Limb (tissue), 2 donors: ENCODE results near the gene TTLL10.
"Not testable (repeated sequence)": the region's sequence is repeated elsewhere in the genome, so short reads cannot be mapped to it uniquely, and the experiment has no call there.

Experiments
- DNase-seq, 2 donors: peaks; one replicate each; pipeline ENCODE4 v3.0.0-alpha.2; 2016; ENCODE audit errors: extremely low spot score in 2 of 2

TTLL10 gene

DNA sequence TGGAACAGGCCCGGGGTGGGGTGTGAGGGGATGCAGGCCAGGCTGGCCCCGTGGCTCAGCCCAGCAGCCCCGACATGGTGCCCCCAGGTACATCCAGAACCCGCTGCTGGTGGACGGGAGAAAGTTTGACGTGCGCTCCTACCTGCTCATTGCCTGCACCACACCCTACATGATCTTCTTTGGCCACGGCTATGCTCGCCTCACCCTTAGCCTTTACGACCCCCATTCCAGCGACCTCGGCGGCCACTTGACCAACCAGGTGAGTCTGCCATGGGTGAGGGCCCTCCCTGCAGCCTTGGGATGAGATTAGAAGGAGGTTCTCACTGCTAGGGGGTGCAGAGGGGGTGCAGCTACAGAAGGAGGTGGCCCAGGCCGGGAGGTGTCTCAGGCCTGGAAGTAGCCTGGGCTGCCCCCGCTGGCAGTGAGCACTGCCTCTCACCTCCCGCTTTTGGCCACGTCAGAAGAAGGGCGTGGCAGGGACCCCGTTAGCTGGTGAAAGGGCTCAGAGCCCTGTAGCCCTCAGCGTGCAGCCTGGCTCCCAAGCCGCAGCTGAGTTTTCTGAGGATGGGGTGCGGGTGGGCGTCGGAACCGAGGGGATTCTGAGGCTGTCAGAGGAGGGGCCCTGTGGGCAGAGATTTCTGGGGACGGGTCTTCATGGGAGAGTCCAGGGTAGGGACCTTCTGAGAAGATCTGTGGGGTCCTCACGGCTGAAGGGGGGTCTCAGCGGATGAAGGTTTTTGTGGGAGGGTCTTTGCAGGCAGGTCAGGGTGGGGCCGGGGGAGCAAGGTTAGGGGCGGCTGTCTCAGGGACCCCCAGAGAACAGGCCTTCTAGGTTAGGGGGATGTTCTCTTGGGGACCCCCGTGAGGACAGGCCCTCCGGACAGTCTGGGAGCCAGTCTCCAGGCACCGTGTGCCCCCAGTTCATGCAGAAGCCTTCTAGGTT lies 10.4 kb downstream of the TTLL10 start:
- DNase-seq, result no peak

GRCh38 chr1:1185101-1185765 lies 11.6 kb downstream of the TTLL10 start:
- DNase-seq, result peak in 1 of 2 donors; percentile 29

DNA sequence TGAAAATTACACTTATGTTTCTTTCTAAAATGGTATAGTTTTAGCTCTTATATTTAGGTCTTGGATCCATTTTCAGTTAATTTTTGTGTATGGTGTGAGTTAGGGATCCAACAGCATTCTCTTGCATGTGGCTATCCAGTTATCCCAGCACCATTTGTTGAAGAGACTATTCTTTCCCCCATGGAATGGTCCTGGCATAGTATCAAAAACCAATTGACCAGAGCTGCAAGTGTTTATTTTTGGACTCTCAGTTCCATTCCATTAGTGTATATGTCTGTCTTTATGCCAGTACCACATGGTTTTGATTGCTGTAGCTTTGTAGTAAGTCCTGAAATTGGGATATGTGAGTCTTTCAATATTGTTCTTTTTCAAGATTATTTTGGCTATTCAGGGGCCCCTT lies 14.3 kb downstream of the TTLL10 start:
- no peak for DNase-seq

GRCh38 chr1:1189111-1189510 lies 15.4 kb downstream of the TTLL10 start:
- DNase-seq, result no peak

DNA sequence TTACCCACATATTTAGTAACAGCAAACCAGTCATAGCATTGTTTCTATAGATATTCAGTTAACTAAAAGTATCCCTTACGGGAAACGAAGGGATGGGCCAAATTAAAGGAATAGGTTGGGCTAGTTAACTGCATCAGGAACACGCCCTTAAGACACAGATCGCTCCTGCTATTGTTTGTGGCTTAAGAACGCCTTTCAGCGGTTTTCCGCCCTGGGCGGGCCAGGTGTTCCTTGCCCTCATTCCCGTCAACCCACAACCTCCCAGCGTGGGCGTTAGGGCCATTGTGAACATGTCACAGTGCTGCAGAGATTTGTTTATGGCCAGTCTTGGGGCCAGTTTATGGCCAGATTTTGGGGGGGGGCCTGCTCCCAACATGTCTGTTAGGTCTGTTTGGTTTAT lies 18.1 kb downstream of the TTLL10 start:
- DNase-seq, result no peak

- no peak for DNase-seq
These were observed 21.0 kb downstream of the TTLL10 start for GRCh38 chr1:1194723-1195122.

DNA sequence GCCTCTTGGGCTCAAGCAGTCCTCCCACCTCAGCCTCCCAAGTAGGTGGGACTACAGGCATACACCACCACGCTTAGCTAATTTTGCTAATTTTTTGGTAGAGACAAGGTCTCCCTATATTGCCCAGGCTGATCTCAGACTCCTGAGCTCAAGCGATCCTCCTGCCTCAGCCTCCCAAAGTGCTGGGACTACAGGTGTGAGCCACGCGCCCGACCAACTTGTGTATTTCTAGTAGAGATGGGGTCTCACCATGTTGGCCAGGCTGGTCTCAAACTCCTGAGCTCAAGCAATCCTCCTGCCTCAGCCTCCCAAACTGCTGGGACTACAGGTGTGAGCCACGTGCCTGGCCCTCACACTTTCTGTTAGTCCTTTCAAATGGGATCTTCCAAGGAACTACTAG lies 22.0 kb downstream of the TTLL10 start:
- DNase-seq, result not testable (repeated sequence)

DNA sequence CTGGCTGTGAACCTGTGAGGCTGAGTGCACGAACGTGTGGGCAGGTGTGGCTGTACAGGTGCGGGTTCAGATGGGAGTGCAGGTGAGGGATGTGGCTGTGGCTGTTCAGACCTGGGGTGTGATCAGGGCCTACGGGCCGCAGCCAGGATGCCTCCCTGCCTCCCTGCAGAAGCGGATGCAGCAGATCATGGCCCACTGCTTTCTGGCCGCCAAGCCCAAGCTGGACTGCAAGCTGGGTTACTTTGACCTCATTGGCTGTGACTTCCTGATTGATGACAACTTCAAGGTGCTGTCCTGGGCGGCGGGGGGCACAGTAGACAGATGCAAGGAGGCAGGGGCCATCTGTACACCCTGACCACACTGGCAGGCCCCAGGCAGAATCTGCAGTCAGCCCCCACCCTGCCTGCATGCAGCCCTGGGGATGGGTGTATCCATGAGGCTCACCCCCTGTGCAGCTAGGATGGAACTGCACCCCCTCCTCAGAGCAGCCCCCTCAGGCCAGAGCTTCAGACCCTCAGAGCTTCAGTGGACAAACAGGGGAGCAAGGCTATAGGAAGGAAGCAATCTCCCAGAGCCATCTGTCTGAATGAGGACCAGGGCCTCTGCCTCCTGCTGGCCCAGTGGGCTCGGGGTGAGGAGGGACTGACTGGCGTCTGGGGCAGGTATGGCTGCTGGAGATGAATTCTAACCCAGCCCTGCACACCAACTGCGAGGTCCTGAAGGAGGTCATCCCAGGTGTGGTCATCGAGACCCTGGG lies 22.9 kb downstream of the TTLL10 start:
- no peak for DNase-seq

- DNase-seq, result no peak
These were observed 23.5 kb downstream of the TTLL10 start for GRCh38 chr1:1197188-1197500.

- peak in 1 of 2 donors; percentile 26 for DNase-seq
These were observed 24.1 kb downstream of the TTLL10 start for GRCh38 chr1:1197551-1198422.

DNA sequence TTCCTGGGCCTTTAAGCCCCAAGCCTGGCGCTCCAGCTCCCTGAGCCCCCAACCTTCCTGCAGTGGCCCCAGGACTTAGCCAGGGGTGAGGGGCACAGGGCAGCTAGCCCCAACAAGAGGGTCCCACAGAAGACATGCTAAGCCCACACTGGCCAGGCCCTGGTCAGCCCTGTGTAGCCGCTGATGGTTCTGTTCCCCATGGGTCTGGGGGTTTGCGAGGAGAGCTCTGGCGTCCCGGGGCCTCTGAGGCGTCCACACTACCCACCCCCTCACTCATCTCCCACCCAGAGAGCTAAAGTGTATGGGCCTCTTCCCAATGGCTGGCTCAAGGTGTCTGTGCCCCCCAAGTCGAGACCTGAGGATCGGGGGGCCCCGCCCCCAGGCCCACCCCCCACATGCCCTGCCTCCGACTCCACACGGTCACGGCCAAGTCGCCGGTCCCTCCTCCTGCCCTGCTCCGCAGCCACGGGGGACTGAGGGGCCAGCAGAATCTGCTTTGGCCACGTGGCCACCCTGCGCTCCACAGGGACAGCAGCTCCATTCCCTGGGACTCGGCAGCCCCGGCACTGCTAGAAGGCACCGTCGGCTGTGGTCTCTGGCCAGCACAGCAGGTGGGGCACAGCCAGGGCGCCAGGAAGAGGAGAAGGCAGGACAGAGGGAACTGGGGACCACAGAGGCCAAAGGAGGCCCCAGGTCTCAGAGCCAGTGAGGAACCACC lies 24.9 kb downstream of the TTLL10 start:
- DNase-seq, result peak in 1 of 2 donors; percentile 23

- DNase-seq, result peak in 1 of 2 donors; percentile 25
These were observed 25.7 kb downstream of the TTLL10 start for GRCh38 chr1:1199141-1199960.

DNA sequence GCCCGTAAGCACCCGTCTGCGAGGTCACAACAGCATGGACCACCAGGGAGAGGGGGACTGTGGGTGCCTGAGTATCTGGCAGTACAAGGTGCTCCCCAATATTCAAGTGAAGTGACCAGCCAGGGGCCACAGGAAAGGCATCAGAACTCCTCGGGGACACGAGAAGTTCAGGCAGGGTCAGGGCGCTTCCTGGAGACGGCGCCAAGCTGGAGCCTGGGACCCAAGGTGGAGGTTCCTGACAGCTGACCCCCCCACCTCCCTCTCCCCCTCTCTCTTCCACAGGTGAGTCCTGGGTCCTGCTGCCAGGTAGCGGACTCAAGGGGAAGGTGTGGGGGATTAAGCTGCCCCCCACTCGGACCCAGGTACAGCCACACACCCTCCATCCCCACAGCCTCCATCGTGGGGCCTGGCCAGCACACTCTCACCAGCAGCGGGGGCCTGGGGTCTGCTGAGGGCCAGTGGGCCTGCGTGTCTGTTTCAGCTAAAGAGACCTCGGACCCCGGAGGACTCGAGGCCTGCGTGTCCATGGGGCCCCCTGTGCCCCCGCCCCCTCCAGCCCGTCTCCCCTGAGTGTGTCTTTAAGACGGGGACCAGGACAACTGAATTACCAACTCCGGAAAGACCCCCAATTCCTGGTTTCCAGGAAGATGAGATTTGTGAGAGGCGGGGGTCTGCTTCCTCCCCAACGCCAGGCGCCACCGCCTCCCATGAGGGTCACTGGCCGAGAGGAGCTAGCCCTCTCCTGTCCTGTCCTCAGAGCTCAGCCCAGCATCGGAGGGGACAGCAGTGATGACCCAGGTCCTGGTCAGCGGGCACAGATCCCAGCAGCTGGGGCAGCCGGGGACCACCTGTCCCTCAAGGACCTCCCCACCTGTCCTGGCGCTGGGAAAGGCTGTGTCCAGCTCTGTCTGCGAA lies 26.5 kb downstream of the TTLL10 start:
- peak in 1 of 2 donors; percentile 37 for DNase-seq

GRCh38 chr1:1200876-1201810 lies 27.5 kb downstream of the TTLL10 start:
- peak; percentile 43 to 73 for DNase-seq

GRCh38 chr1:1202831-1203560 lies 29.3 kb downstream of the TTLL10 start:
- DNase-seq, result peak in 1 of 2 donors; percentile 29

GRCh38 chr1:1203561-1204424 lies 30.1 kb downstream of the TTLL10 start:
- DNase-seq, result peak in 1 of 2 donors; percentile 36
